Immature natural killer cell (primary cell): ENCODE results near the gene CALN1. TPM values are rescaled to one million over a fixed set of nuclear protein-coding genes. Genes with fewer than 3 reads are reported as not detected.
"Not testable (repeated sequence)": the region's sequence is repeated elsewhere in the genome, so short reads cannot be mapped to it uniquely, and the experiment has no call there.

Source experiments
- DNase-seq, 3 donors: peaks; one replicate each; pipeline ENCODE4 v3.0.0; 2022; ENCODE audit warnings: mixed read lengths in 1 of 3
- H3K27ac Mint-ChIP-seq, 6 donors: one replicate each; pipeline ENCODE4 v1.8.0; 2020; ENCODE audit warnings: mixed read lengths in 6 of 6, mild to moderate bottlenecking in 5 of 6, inconsistent platforms in 4 of 6, moderate library complexity in 3 of 6
- H3K27me3 Mint-ChIP-seq, 3 donors: one replicate each; pipeline ENCODE4 v1.8.0; 2020 to 2021; ENCODE audit warnings: low read depth in 3 of 3, mild to moderate bottlenecking in 3 of 3, mixed read lengths in 3 of 3, moderate library complexity in 3 of 3, inconsistent platforms in 1 of 3
- H3K36me3 Mint-ChIP-seq, 3 donors: one replicate each; pipeline ENCODE4 v1.8.0; 2020; ENCODE audit warnings: mixed read lengths in 3 of 3, inconsistent platforms in 2 of 3, mild to moderate bottlenecking in 2 of 3
- H3K4me1 Mint-ChIP-seq, 2 donors: one replicate each; pipeline ENCODE4 v1.8.0; 2020; ENCODE audit warnings: inconsistent platforms in 2 of 2, mild to moderate bottlenecking in 2 of 2, mixed read lengths in 2 of 2, moderate library complexity in 1 of 2
- H3K4me3 Mint-ChIP-seq, 5 donors: one replicate each; pipeline ENCODE4 v1.8.0; 2020; ENCODE audit warnings: mild to moderate bottlenecking in 5 of 5, mixed read lengths in 5 of 5, inconsistent platforms in 3 of 5, moderate library complexity in 3 of 5
- H3K9me3 Mint-ChIP-seq, 6 donors: one replicate each; pipeline ENCODE4 v1.8.0; 2020; ENCODE audit warnings: mild to moderate bottlenecking in 6 of 6, mixed read lengths in 6 of 6, inconsistent platforms in 4 of 6, moderate library complexity in 3 of 6
- polyA plus RNA-seq, 3 donors: library from polyadenylated mRNA; unstranded; fragments of 300-500 nt; fragmentation: Illumina TruSeq; gene quantifications; one replicate each; pipeline ENCODE4 v1.2.3, GENCODE V29; 2021

Gene CALN1
- polyA plus RNA-seq, 3 donors from 2014 or later: not detected

GRCh38 chr7:72099784-72100183 lies 312.4 kb downstream of the CALN1 start:
- Mint-ChIP-seq H3K4me3 (no peak overlapping the region), H3K9me3 (peaks cover 0 to 8% (median 4%) of the 10 kb centered on the region in 6 donors), H3K27ac (no peak overlapping the region), H3K27me3 (peaks cover 0 to 3% (median 3%) of the 10 kb centered on the region in 3 donors), H3K36me3 (no peaks in the 10 kb centered on the region), H3K4me1 (no peaks in the 10 kb centered on the region)
- no peak for DNase-seq

DNA sequence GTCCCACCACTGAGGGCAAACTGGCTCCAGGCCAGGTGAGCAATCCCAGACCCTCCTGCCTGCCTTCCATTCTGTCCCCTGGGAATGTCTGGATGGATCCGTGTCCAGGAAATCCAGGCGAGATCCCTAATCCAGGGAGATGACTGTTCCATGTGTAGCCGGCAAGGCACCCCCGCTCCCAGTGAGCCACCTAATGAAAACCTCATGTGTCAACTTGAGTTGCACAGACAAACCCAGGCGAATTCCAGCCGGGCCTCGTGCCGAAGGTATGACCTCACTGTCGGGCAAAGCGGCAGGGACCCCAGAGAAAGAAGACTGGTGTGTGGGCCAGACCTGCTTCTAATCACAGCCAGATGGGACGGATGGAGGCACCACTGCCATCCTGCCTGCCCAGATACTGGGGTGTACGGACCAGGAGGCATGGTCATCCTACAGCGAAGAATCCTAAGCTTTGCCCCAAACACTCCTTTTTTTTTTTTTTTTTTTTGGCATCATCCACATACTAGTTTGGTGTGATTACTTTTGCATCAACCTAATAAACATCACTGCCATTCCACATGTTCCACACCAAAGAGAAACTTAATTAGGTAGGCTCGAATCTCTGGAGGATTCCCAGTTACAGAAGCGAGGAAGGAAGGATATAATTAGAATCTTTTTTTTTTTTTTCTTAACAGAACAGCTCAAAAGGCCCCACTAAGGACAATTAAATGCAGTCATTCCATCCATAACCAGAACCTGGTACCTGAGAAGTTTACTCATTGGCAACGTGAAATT lies 313.1 kb downstream of the CALN1 start:
- H3K27me3 Mint-ChIP-seq: peaks cover 0 to 3% (median 3%) of the 10 kb centered on the region in 3 donors
- no peaks in the 10 kb centered on the region for H3K4me1 Mint-ChIP-seq
- peaks cover 0 to 8% (median 3%) of the 10 kb centered on the region in 6 donors for H3K9me3 Mint-ChIP-seq
- H3K4me3 Mint-ChIP-seq: no peak overlapping the region
- no peak for DNase-seq
- no peak overlapping the region for H3K27ac Mint-ChIP-seq
- no peaks in the 10 kb centered on the region for H3K36me3 Mint-ChIP-seq

DNA sequence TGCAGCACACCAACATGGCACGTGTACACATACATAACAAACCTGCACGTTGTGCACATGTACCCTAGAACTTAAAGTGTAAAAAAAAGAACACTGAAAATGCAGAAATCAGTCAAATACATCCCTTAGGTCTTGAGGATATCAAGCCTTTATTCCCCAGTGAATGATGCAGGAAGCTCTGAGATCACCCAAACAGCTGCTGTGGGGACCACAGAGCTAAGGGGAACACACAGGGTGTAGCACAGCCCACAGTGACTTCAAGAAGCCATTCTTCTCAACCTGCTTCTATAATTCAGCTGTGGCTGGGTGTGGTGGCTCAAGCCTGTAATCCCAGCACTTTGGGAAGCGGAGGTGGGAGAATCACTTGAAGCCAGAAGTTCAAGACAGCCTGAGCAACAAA lies 314.9 kb downstream of the CALN1 start:
- no peak for DNase-seq
- Mint-ChIP-seq H3K27me3 (no peaks in the 10 kb centered on the region), H3K27ac (no peak overlapping the region), H3K4me3 (no peak overlapping the region), H3K36me3 (no peaks in the 10 kb centered on the region), H3K4me1 (no peaks in the 10 kb centered on the region), H3K9me3 (peaks cover 0 to 8% (median under 1%) of the 10 kb centered on the region in 6 donors)

DNA sequence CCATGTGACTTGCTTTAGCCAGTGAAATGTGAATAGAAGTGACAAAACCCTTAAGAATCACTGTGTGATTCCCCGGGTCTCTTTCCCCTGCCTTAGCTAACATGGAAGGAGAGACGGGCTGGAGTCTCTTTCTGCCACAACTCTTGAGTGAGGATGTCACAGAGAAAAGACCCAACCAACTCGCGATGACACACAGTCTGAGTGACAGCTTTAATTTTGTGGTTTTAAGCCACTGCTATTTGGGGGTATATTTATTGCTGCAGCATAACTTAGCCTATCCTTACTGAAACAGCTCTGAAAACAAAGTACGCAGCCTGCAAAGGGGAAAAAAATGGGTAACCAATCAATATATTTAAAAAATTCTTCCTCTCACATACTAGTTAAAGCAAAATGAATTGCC lies 319.4 kb downstream of the CALN1 start:
- no peaks in the 10 kb centered on the region for H3K36me3 Mint-ChIP-seq
- no peak for DNase-seq
- H3K9me3 Mint-ChIP-seq: peaks cover 0 to 2% (median 0%) of the 10 kb centered on the region in 6 donors
- peaks cover 0 to 4% (median 2%) of the 10 kb centered on the region in 3 donors for H3K27me3 Mint-ChIP-seq
- no peak overlapping the region for H3K27ac Mint-ChIP-seq
- no peaks in the 10 kb centered on the region for H3K4me1 Mint-ChIP-seq
- no peak overlapping the region for H3K4me3 Mint-ChIP-seq

GRCh38 chr7:72087926-72088325 lies 324.2 kb downstream of the CALN1 start:
- Mint-ChIP-seq H3K36me3 (no peaks in the 10 kb centered on the region), H3K4me1 (no peaks in the 10 kb centered on the region), H3K27ac (no peak overlapping the region), H3K27me3 (peaks cover 0 to 5% (median 2%) of the 10 kb centered on the region in 3 donors), H3K9me3 (peaks cover 0 to 2% (median 0%) of the 10 kb centered on the region in 6 donors), H3K4me3 (no peak overlapping the region)
- no peak for DNase-seq

- peaks cover 0 to 2% (median 0%) of the 10 kb centered on the region in 3 donors for H3K27me3 Mint-ChIP-seq
- no peak overlapping the region for H3K27ac Mint-ChIP-seq
- no peaks in the 10 kb centered on the region for H3K36me3 Mint-ChIP-seq
- peaks cover 0 to 6% (median 0%) of the 10 kb centered on the region in 6 donors for H3K9me3 Mint-ChIP-seq
- no peak overlapping the region for H3K4me3 Mint-ChIP-seq
- no peak for DNase-seq
- H3K4me1 Mint-ChIP-seq: no peaks in the 10 kb centered on the region
Observed at GRCh38 chr7:72080865-72081510, 331.1 kb downstream of the CALN1 start.

- Mint-ChIP-seq H3K27me3 (peaks cover 0 to 2% (median 0%) of the 10 kb centered on the region in 3 donors), H3K9me3 (peaks cover 0 to 6% (median 0%) of the 10 kb centered on the region in 6 donors), H3K4me1 (no peaks in the 10 kb centered on the region), H3K4me3 (no peak overlapping the region), H3K27ac (no peak overlapping the region), H3K36me3 (no peaks in the 10 kb centered on the region)
- no peak for DNase-seq
Observed at GRCh38 chr7:72080341-72080766, 331.8 kb downstream of the CALN1 start.

GRCh38 chr7:72078856-72079255 lies 333.3 kb downstream of the CALN1 start:
- Mint-ChIP-seq H3K4me3 (no peak overlapping the region), H3K9me3 (peaks cover 0 to 10% (median 2%) of the 10 kb centered on the region in 6 donors), H3K27ac (no peak overlapping the region), H3K4me1 (no peaks in the 10 kb centered on the region), H3K27me3 (peaks cover 0 to 2% (median 0%) of the 10 kb centered on the region in 3 donors), H3K36me3 (no peaks in the 10 kb centered on the region)
- no peak for DNase-seq

DNA sequence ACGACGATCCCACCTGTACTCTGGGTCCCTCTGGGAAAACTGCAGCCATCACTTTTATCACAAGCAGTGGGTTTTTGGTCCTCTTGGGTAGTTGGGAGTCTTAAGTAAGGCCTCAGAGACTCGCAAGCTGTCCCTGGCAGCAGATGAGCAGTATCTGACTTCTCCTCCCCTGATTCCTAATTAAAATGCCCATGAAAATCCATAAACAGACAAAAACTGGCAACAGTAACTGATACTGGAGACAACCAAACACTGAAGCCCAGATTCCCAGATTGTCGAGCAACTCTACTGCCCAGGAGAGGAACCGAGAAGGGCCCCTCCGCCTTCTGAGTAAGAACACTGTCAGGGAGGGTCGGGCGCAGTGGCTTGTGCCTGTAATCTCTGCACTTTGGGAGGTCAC lies 333.8 kb downstream of the CALN1 start:
- no peaks in the 10 kb centered on the region for H3K36me3 Mint-ChIP-seq
- H3K27ac Mint-ChIP-seq: no peak overlapping the region
- peaks cover 0 to 11% (median 5%) of the 10 kb centered on the region in 6 donors for H3K9me3 Mint-ChIP-seq
- DNase-seq: no peak
- H3K4me3 Mint-ChIP-seq: no peak overlapping the region
- H3K27me3 Mint-ChIP-seq: peaks cover 0 to 2% (median 0%) of the 10 kb centered on the region in 3 donors
- no peaks in the 10 kb centered on the region for H3K4me1 Mint-ChIP-seq

- H3K4me3 Mint-ChIP-seq: no peak overlapping the region
- no peaks in the 10 kb centered on the region for H3K4me1 Mint-ChIP-seq
- peaks cover 0 to 16% (median 7%) of the 10 kb centered on the region in 6 donors for H3K9me3 Mint-ChIP-seq
- no peaks in the 10 kb centered on the region for H3K36me3 Mint-ChIP-seq
- H3K27ac Mint-ChIP-seq: no peak overlapping the region
- no peak for DNase-seq
- peaks cover 0 to 2% (median 0%) of the 10 kb centered on the region in 3 donors for H3K27me3 Mint-ChIP-seq
Observed at GRCh38 chr7:72077786-72078185, 334.4 kb downstream of the CALN1 start.

DNA sequence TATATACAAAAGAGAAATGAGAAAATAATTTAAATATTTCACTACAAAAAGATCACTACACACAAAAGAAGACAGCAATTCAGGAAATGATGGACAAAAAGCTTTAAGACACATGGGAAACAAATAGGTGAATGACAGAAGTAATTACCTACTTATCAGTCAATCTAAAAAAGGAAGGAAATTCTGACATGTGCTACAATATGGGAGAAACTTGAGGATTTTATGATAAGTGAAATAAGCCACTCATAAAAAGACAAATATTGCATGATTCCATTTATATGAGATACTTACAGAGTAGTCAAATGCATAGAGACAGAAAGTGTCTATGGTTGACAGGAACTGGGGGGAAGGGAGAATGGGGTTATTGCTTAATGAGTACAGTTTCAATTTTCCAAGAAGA lies 339.2 kb downstream of the CALN1 start:
- no peak overlapping the region for H3K4me3 Mint-ChIP-seq
- DNase-seq: no peak
- H3K36me3 Mint-ChIP-seq: no peaks in the 10 kb centered on the region
- H3K9me3 Mint-ChIP-seq: peaks cover 6 to 43% (median 9%) of the 10 kb centered on the region in 6 donors
- H3K27ac Mint-ChIP-seq: no peak overlapping the region
- H3K4me1 Mint-ChIP-seq: no peaks in the 10 kb centered on the region
- no peaks in the 10 kb centered on the region for H3K27me3 Mint-ChIP-seq

- no peak for DNase-seq
- Mint-ChIP-seq H3K9me3 (peaks cover 6 to 48% (median 8%) of the 10 kb centered on the region in 6 donors), H3K4me3 (no peak overlapping the region), H3K27me3 (no peaks in the 10 kb centered on the region), H3K36me3 (no peaks in the 10 kb centered on the region), H3K4me1 (no peaks in the 10 kb centered on the region), H3K27ac (no peak overlapping the region)
Observed at GRCh38 chr7:72069263-72069662, 342.9 kb downstream of the CALN1 start.

GRCh38 chr7:72065764-72066163 lies 346.4 kb downstream of the CALN1 start:
- H3K4me3 Mint-ChIP-seq, H3K27ac Mint-ChIP-seq, H3K27me3 Mint-ChIP-seq, H3K4me1 Mint-ChIP-seq, DNase-seq, H3K36me3 Mint-ChIP-seq: not testable (repeated sequence)
- H3K9me3 Mint-ChIP-seq: peaks cover 0 to 22% (median 2%) of the 10 kb centered on the region in 6 donors

DNA sequence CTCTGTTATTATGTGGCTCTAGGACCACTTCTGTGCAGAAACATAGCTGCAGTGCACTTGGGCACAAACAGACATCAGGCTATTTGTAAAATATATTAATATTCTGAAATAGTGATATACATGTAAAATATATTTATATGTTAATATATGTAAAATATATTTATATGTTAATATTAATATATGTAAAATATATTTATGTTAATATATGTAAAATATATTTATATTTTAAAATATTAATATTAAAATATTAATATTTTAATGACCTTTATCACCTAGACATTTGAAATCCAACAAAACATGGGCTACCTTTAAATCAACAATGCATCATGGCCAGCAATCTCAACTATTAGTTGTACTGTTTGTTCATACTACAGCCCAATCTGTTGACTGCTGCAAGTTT lies 347.2 kb downstream of the CALN1 start:
- peaks cover 0 to 15% (median 2%) of the 10 kb centered on the region in 6 donors for H3K9me3 Mint-ChIP-seq
- DNase-seq: no peak
- peaks cover 0 to 2% (median 0%) of the 10 kb centered on the region in 3 donors for H3K27me3 Mint-ChIP-seq
- no peak overlapping the region for H3K4me3 Mint-ChIP-seq
- H3K36me3 Mint-ChIP-seq: no peaks in the 10 kb centered on the region
- no peaks in the 10 kb centered on the region for H3K4me1 Mint-ChIP-seq
- H3K27ac Mint-ChIP-seq: no peak overlapping the region
